ENCODE measurements around the gene CD86. TPM values are rescaled to one million over a fixed set of nuclear protein-coding genes. Genes with fewer than 3 reads are reported as not detected.

The CD86 gene
- total and polyA plus RNA-seq, 2 of the 8 experiments (the other 6 are each of a cell fraction or from before 2014, with no cell fraction given) = 0.12 to 0.30 TPM

- TF ChIP-seq KDM5A (IDR thresholded peaks at IDR 0.05; ENCODE audit: low read length) (no peak), SIX5 (IDR thresholded peaks at IDR 0.05; ENCODE audit: low read depth, low read length) (no peak)
These were observed 49.5 kb downstream of the CD86 start (continued) for GRCh38 chr3:122104515-122105194.
